Kidney capillary endothelial cell (primary cell): ENCODE measurements around the gene FAAP20.

Experiments used
- DNase-seq: peaks from one replicate; pipeline ENCODE4 v3.0.0-alpha.2; 2018; ENCODE audit warnings: low spot score

Gene FAAP20

GRCh38 chr1:2177946-2178538, 16.5 kb downstream of the FAAP20 start:
- DNase-seq = no peak

GRCh38 chr1:2177541-2177940, 17.0 kb downstream of the FAAP20 start:
- no peak for DNase-seq

GRCh38 chr1:2176615-2177014, 18.0 kb downstream of the FAAP20 start:
- DNase-seq = no peak

- no peak for DNase-seq
These were observed 18.7 kb downstream of the FAAP20 start for GRCh38 chr1:2175681-2176454.

GRCh38 chr1:2175055-2175414, 19.5 kb downstream of the FAAP20 start:
- DNase-seq = no peak

- peak; percentile 62 for DNase-seq
These were observed 20.1 kb downstream of the FAAP20 start for GRCh38 chr1:2174348-2175054.

- no peak for DNase-seq
These were observed 20.8 kb downstream of the FAAP20 start for GRCh38 chr1:2173546-2174347.

- DNase-seq = no peak
These were observed 21.9 kb downstream of the FAAP20 start for GRCh38 chr1:2172551-2173146.

GRCh38 chr1:2172012-2172411, 22.6 kb downstream of the FAAP20 start:
- no peak for DNase-seq

GRCh38 chr1:2170211-2170610, 24.4 kb downstream of the FAAP20 start:
- no peak for DNase-seq

GRCh38 chr1:2169200-2169836, 25.3 kb downstream of the FAAP20 start:
- DNase-seq = no peak

- DNase-seq = no peak
These were observed 26.0 kb downstream of the FAAP20 start for GRCh38 chr1:2168535-2168934.

GRCh38 chr1:2168090-2168489, 26.5 kb downstream of the FAAP20 start:
- no peak for DNase-seq

- DNase-seq = no peak
These were observed 27.9 kb downstream of the FAAP20 start for GRCh38 chr1:2166695-2167094.

GRCh38 chr1:2166254-2166653, 28.3 kb downstream of the FAAP20 start:
- DNase-seq = no peak

- no peak for DNase-seq
These were observed 28.9 kb downstream of the FAAP20 start for GRCh38 chr1:2165646-2166045.

GRCh38 chr1:2163205-2163604, 31.4 kb downstream of the FAAP20 start:
- DNase-seq = no peak

GRCh38 chr1:2160451-2161300, 33.9 kb downstream of the FAAP20 start:
- DNase-seq = no peak

- DNase-seq = no peak
These were observed 35.4 kb downstream of the FAAP20 start for GRCh38 chr1:2159124-2159523.

GRCh38 chr1:2158272-2158671, 36.3 kb downstream of the FAAP20 start:
- DNase-seq = no peak

- no peak for DNase-seq
These were observed 36.7 kb downstream of the FAAP20 start for GRCh38 chr1:2157856-2158255.
